ENCODE results near the gene MAPK4. TPM values are rescaled to one million over a fixed set of nuclear protein-coding genes. Genes with fewer than 3 reads are reported as not detected.
"Not testable (repeated sequence)": the region's sequence is repeated elsewhere in the genome, so short reads cannot be mapped to it uniquely, and the experiment has no call there.

The MAPK4 gene
- total RNA-seq, 3 donors from 2014 or later, result 0.41 to 9.9 (median 0.43) TPM

- intact Hi-C loops (cut with DNase I, micrococcal nuclease), result no loop called here
Measured at GRCh38 chr18:50558948-50559751, 737 bp upstream of the MAPK4 start.

GRCh38 chr18:50560681-50561629 lies 1.1 kb downstream of the MAPK4 start:
- intact Hi-C loops (cut with DNase I, micrococcal nuclease), result no loop called here
- ATAC-seq, result peak; percentile 24
- H3K9me3 ChIP-seq, result no peaks in the 10 kb centered on the region
- H3K4me3 ChIP-seq, result no peak overlapping the region
- H3K4me1 ChIP-seq (ENCODE audit: low read depth), result peaks cover 12% of the 10 kb centered on the region
- no peak for TF ChIP-seq CTCF (IDR thresholded peaks at IDR 0.05)
- peak in 2 of 3 donors; percentile 9 to 23 for DNase-seq
- no peaks in the 10 kb centered on the region for H3K36me3 ChIP-seq (ENCODE audit: low read depth)

More at GRCh38 chr18:50558948-50559751, 737 bp upstream of the MAPK4 start:
- ATAC-seq (no peak), DNase-seq (no peak)
- TF ChIP-seq CTCF (IDR thresholded peaks at IDR 0.05), result no peak
- Histone ChIP-seq H3K36me3 (ENCODE audit: low read depth) (no peaks in the 10 kb centered on the region), H3K4me1 (ENCODE audit: low read depth) (peaks cover 12% of the 10 kb centered on the region), H3K9me3 (no peaks in the 10 kb centered on the region), H3K4me3 (no peak overlapping the region)

GRCh38 chr18:50562258-50562657 lies 2.4 kb downstream of the MAPK4 start:
- intact Hi-C loops (cut with DNase I, micrococcal nuclease), result not testable (repeated sequence)

GRCh38 chr18:50562686-50563085 lies 2.8 kb downstream of the MAPK4 start:
- no peaks in the 10 kb centered on the region for H3K36me3 ChIP-seq (ENCODE audit: low read depth)
- H3K4me1 ChIP-seq (ENCODE audit: low read depth), result peaks cover 12% of the 10 kb centered on the region
- H3K4me3 ChIP-seq, result no peak overlapping the region
- no peaks in the 10 kb centered on the region for H3K9me3 ChIP-seq
- no peak for DNase-seq
- intact Hi-C loops (cut with DNase I, micrococcal nuclease), result no loop called here
- ATAC-seq, result no peak
- TF ChIP-seq CTCF (IDR thresholded peaks at IDR 0.05), result no peak

More at GRCh38 chr18:50562258-50562657, 2.4 kb downstream of the MAPK4 start:
- not testable (repeated sequence) for H3K9me3 ChIP-seq; ATAC-seq; H3K36me3 ChIP-seq (ENCODE audit: low read depth); H3K4me3 ChIP-seq; DNase-seq
- H3K4me1 ChIP-seq (ENCODE audit: low read depth), result peaks cover 12% of the 10 kb centered on the region

GRCh38 chr18:50563376-50563775 lies 3.5 kb downstream of the MAPK4 start:
- DNase-seq, result no peak
- no peaks in the 10 kb centered on the region for H3K36me3 ChIP-seq (ENCODE audit: low read depth)
- intact Hi-C loops (cut with DNase I, micrococcal nuclease), result no loop called here
- H3K4me3 ChIP-seq, result no peak overlapping the region
- TF ChIP-seq CTCF (IDR thresholded peaks at IDR 0.05), result no peak
- no peaks in the 10 kb centered on the region for H3K9me3 ChIP-seq
- H3K4me1 ChIP-seq (ENCODE audit: low read depth), result peaks cover 12% of the 10 kb centered on the region
- ATAC-seq, result no peak

GRCh38 chr18:50569930-50570329 lies 10.0 kb downstream of the MAPK4 start:
- H3K4me1 ChIP-seq (ENCODE audit: low read depth), result no peaks in the 10 kb centered on the region
- H3K4me3 ChIP-seq, result no peak overlapping the region
- ATAC-seq, result no peak
- no peaks in the 10 kb centered on the region for H3K36me3 ChIP-seq (ENCODE audit: low read depth)
- H3K9me3 ChIP-seq, result no peaks in the 10 kb centered on the region
- TF ChIP-seq CTCF (IDR thresholded peaks at IDR 0.05), result no peak
- DNase-seq, result no peak
- intact Hi-C loops (cut with DNase I, micrococcal nuclease), result no loop called here

All from mucosa of descending colon (tissue), 3 donors.